ENCODE data around the gene NXN.
"Not testable (repeated sequence)": the region's sequence is repeated elsewhere in the genome, so short reads cannot be mapped to it uniquely, and the experiment has no call there.

The NXN gene

DNA sequence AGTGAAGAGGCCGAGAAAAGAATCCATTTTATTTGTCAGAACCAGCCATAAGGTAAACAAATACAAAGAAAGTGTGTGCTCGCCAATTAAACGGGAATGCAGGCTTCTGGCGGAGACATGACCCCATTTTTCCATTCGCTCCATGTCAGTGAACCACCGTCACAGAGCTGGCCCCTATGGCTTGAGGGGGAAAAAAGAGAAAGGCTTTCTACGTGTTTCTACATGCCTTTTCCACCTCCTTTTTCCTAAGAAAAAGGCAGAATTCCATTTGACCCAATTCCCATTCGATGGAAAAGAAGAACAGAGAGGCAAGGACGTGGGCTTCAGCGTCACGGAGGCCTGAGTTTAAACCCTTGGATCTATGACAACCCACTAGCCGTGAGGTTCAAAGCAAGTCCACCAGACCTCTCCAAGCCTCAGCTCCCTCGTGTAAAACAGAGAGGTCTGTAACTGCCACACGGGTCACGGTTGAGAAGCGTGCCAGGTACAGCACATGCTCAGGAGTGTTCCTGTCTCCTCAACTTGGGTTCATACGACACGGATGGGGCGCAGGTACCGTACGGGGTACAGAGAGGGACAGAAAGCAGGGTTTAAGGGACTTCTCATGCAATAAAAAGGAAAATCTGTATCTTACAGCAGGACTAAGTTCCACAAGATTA, 91.9 kb downstream of the NXN start:
- no peak for DNase-seq (ENCODE audit: low read depth in 2 of 2)

DNA sequence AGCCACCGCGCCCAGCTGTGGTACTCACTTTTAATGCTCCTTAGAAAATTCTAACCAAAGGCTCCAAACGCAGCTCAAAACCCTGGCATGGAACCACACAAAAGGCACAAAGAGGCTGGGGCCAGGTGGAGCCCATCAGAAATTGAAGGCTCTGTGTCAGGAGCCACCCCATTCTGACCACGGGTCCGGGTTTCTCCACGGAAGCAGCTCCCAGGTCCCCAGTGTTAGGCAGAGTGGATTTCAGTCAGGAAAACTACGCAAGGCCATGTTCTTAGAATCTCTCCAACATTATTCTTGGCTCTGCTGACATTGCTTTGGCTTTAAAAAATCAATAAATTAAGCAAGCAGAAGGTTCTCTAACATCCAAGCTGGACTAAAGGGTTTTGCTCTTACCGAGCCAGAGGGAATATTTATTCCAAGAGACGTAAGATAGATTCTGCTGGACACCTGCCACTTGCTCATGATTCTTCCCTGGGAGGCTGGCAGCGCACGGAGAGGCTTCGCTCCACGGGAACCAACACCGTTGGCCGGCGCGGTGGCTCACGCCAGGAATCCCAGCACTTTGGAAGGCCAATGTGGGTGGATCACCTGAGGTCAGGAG, 93.5 kb downstream of the NXN start:
- no peak for DNase-seq (ENCODE audit: low read depth in 2 of 2)

DNA sequence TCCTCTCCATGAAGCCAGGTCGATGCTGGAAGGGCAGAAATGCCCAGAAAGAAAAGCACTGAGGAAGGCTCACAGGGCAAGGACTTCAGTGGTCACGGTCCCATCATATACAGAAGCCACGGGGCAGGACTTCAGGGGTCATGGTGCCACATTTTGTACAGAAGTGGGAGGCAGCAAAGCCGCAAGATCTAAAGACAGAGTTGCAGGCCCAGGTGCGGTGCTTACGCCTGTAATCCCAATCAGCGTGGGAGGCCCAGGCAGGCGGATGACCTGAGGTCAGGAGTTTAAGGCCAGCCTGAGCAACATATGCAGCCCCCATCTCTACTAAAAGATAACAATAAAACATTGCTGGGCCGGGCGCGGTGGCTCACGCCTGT, 96.0 kb downstream of the NXN start:
- no peak for DNase-seq (ENCODE audit: low read depth in 2 of 2)

DNA sequence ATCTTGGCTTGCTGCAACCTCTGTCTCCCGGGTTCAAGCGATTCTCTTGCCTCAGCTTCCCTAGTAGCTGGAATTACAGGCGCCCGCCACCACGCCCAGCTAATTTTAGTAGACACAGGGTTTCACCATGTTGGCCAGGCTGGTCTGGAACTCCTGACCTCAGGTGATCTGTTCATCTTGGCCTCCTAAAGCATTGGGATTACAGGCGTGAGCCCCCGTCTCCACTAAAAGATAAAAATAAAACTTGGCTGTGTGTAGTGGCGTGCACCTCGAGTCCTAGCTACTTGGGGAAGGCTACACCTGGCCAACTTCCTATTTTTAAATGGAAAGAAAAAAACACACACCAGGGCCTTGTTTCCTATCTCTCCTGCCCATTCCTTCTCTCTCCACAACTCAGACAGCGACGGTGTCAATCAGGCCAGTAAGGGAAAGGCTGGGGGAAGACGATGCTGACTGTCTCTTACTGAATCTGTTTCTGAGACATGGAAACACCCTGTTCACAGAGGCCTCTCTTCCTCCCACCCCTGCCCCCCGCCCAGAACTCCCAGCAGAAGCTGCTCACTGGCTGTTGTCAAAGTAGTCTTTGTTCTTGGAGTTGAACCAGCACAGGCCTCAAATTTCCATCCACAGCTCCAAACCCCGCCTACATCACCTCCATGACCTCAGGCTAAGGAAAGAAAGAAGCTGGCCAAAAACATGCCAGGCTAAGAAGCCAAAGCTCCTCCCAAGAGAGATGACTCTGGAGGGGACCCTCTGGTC, 96.6 kb downstream of the NXN start:
- no peak for DNase-seq (ENCODE audit: low read depth in 2 of 2)

DNA sequence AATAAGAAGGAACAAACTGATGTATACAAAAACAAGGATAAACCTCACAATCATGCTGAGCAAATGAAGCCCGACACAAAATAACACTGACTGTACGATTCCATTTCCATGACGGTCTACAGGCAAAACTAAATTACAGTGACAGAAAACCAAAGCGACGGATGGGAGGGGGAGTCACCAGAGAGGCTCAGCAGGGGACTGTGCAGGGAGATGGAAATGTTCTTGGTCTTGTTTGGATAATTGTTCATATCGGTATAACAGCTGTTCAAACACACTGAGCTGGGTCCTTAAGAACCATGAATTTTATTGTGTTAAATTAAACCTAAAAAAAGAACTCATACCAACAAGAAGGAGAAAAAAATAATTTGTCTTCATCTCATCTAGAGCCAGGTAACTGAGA, 97.8 kb downstream of the NXN start:
- DNase-seq (ENCODE audit: low read depth in 2 of 2): no peak

DNA sequence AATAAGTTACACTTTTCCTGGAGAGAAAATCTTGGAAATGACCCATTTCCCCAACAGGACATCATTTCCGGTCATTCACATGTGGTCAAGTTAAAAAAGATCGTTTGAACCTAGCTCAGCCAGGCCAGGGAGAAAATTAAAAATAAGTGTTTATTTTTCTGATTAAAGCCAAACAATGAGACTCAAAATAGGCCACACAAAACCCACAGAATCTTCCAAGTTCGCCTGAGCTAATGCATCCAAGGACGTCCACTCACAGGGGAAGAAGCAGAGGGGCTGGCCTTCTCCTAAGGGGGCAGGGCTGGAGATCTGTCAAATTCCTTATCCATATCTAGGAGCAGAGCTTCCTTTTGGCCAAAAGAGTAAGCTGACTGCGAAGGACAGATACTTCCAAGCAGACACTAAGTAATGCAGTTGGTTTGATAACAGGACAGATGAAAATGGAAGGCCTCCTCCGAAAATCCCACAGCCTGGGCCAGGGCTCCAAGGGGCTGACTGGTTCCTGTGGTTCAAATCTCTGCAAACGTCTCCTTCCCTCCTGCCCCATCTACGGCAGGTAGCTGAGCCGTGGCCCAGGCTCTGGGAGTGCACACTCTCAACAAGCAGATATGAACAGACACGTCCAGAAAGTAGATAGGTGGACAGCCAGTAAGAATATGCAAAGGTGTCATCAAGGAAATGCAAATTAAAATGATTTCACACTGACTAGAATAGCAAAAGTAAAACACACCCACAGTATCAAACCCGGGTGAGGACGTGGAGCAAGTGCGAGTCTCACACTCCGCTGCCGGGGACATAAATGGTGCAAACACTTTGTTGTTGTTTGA, 98.9 kb downstream of the NXN start:
- DNase-seq (ENCODE audit: low read depth in 2 of 2): no peak

DNA sequence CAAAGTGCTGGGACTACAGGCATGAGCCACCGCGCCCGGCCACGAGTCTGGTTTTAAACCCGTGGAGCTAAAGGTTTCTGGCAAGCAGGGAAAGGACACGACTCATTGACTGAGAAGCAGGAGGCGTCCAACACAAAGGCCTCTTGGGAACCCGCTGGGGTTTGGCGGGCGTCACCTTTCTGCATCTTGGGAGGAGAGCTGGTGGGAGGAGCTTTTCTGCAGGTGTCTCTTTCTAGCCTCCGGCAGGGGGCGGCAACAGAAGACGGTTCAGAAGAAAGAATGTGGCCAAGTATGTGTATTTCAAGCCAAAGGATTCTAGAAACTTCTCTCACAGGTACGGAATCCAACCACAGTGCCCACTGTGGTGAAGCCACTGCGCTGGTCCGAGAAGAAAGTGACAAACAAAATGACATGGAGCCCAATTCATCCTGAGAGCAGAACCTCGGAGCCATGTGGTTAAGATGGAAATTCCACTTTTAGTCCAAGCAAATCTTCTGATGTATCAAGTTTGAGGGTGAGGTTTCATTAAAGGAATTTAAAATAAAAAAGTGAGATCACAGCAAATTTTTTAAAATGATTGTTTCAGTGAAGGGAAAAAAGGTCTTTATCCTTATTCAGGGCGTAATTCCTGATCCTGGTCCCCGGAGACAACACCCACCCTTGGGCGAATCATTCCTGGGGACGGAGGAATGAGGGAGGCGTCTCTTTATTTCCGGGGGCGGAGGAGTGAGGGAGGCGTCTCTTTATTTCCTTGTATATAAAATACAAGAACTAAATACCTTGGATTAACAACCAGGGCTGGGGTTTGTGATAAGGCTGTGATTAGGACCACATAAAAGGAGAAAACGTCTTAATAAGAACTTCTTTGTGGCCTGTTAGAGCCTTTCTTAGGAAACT, 99.8 kb downstream of the NXN start:
- DNase-seq (ENCODE audit: low read depth in 2 of 2): peak; percentile 28 to 59

DNA sequence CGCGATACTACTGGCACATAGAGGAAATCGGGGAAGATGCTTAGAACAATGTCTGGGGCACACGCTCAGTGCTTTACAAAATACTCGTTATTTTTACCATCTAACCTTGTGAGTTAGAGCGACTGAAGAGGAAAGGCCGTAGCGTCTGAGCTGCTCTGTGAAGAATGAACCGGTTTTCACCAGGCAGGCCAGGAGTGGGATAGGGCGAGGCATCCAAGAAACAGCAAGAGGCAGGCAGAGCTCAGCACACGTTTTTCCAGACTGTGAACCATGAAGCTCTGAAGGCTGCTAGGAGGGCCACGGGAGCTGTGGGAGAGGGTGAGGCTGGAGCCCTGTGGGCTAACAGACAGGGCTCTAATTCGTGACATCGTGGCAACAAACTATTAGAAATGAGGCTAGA, 101.9 kb downstream of the NXN start:
- DNase-seq (ENCODE audit: low read depth in 2 of 2): no peak

DNA sequence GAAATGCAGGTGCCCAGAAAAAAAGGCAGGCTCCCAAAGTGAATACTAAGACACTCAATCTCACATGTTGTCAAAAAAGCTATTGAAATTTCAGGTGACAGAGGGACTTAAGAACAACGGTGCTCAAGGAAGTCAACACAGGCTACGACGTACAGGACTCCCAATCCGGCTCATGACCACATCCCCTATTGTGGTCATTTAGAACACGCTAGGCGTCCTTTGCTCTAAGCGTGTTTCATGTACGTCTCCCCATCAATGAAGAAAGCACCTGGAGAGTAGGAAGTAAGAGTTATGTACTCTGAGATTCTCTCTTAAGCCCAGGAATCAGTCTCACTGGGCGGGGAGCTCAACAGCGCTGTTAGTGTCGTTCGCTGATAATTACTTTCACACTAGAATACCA, 103.3 kb downstream of the NXN start:
- DNase-seq (ENCODE audit: low read depth in 2 of 2): no peak

DNA sequence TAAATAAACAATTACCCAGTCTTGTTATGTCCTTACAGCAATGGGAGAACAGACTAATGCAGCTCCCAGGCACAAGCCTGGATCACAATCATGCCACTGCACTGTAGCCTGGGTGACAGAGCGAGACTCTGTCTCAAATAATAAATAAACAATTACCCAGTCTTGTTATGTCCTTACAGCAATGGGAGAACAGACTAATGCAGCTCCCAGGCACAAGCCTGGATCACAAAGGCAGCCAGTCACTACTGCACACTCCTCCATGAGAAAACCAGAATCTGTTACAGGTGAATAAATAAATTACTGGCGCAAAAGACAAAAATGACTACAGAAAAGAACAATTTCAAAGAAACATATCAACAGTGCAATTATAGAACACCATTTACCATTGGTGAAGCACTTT, 105.0 kb downstream of the NXN start:
- DNase-seq (ENCODE audit: low read depth in 2 of 2): not testable (repeated sequence)

DNA sequence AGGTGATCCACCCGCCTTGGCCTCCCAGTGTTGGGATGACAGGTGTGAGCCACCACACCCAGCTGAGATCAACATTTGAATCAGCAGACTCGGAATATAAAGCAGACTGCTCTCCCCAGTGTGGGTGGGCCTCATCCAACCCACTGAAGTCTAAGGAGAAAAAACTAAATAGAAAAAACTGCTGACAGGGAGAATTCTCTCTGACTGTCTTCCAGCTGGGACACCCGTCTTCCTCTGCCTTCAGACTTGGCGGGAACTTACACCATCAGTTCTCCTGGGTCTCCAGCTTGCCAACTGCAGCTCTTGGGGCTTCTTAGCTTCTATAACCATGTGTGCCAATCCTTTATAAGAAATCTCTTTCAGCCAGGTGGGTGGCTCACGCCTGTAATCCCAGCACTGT, 106.7 kb downstream of the NXN start:
- no peak for DNase-seq (ENCODE audit: low read depth in 2 of 2)

DNA sequence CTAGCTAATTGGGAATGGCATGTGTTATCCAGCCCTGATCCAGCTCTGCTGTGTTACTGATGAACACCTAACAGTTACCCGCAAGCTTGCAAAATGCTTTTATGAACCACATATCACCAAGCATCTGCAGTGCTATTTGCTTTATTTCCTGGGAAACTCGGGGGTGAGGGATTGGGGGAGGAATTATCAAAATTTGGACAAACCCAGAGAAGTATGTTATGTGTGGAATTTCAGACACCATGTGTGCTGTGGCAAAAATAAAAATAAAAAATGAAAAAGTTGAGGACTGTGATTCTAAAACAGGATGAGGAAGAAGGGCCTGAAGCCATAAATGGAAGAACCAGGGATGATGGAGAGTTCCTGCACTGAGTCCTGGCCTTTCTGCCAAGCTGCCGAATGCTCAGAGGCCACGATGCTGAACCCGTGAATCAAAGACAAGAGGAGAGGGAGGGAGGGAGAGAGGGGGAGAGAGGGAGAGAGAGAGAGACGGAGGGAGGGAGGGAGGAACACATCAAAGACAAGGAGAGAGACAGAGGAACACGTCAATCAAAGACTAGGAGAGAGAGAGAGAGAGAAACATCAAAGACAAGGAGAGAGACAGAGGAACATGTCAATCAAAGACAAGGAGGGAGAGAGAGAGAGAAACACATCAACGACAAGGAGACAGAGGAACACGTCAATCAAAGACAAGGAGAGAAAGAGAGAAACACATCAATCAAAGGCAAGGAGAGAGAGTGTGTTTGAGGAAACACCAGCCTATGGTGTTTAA, 107.6 kb downstream of the NXN start:
- no peak for DNase-seq (ENCODE audit: low read depth in 2 of 2)

DNA sequence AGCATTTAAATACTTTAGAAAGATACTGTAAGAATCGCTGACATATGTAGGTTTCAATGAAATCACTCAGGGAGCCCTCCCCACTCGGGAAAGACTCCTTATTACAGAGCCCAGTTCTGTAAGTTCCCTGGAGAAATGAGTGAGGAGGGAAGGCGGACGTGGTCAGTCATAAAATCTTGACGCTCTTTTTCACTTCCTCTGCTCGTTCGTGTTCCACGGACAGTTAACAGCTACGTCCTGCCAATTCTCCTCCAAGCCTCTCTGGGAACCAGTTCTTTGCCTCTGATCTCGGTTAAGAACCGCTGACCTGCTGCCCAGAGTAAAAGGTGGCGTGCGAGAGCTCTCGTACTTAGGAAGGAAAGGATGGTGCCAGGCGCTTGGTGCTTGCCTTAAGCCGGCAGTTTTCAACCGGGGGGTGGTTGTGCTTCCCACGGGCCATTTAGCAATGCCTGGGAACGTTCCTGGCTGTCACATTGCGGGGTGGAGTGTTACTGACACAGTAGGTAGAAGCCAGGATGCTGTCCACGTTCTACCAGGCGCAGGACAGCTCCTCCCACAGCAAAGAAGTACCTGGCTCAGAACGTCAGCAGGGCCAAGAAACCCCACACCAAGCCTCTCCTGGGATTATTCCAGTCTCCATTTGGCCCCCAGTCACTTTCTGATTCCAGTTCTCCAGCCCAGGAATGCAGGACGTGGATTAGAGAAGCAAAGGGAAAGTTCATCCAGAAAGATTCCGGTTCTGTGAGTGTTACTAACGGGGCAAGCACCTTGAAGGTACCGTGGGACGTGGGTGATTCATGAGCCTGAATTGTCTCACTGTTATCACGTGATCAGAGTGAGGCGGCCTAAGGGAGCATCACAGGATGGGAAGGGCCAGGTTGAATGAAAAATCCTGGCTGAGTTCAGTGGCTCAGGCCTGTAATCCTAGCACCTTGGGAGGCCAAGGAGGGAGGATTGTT, 109.7 kb downstream of the NXN start:
- no peak for DNase-seq (ENCODE audit: low read depth in 2 of 2)

DNA sequence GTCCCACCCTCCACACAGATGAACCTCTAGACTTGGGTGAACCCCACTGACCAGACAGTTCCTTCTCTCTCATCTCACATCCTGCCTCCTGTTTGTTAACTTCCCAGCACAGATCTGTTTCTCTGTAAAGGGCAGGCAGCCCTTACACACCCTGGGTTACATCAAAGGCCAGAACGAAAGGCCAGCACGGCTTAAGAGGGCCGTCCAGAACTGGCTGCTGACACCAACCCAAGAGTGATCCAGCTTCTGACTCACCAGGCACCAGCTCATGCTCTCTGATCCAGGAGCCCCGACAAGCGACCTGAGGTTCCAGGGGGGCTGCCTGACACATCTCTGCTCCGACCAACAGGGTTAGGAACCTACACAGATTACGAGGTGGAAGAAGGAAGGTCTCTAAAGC, 110.5 kb downstream of the NXN start:
- no peak for DNase-seq (ENCODE audit: low read depth in 2 of 2)

DNA sequence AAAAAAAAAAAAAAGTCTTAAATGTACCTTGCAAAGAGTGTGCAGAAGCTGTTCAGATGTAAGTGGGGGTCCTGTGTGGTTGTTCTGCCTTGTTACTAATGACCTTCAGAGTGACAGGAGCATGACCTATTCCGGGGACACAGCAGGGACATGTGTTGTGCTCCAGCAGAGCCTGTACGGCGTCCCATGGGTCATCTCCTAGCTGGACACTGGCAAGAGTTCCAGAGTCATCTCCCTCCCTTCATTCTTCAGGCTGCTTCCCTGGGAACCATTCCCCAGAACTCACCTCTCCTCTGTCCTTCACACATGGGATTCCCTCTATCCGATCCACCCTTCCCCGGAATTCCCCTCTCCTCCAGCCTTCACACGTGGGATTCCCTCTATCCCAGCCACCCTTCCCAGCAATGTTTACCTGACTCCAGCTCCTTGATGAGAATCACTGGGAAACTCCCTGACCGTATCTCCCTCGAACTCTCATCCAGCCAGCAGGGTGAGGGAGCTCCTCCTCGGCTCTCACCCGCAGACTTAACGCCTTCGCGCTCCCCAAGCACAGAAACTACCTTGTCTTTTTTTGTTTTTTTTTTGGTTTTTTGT, 111.6 kb downstream of the NXN start:
- DNase-seq (ENCODE audit: low read depth in 2 of 2): no peak

DNA sequence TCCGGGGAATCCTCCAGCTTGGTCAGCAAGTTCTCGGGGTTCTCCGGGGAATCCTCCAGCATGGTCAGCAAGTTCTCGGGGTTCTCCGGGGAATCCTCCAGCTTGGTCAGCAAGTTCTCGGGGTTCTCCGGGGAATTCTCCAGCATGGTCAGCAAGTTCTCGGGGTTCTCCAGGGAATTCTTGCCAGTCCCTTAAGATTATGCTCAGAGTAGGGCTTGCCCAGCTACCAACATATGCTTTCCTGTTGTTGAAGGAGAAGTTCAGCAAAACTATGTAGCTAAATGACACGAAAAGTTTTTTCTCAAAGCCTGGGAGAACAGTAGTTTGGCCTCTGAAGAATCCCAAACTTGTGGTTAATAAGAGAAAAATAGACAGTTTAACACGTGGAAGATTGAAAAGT, 112.3 kb downstream of the NXN start:
- DNase-seq (ENCODE audit: low read depth in 2 of 2): not testable (repeated sequence)

DNA sequence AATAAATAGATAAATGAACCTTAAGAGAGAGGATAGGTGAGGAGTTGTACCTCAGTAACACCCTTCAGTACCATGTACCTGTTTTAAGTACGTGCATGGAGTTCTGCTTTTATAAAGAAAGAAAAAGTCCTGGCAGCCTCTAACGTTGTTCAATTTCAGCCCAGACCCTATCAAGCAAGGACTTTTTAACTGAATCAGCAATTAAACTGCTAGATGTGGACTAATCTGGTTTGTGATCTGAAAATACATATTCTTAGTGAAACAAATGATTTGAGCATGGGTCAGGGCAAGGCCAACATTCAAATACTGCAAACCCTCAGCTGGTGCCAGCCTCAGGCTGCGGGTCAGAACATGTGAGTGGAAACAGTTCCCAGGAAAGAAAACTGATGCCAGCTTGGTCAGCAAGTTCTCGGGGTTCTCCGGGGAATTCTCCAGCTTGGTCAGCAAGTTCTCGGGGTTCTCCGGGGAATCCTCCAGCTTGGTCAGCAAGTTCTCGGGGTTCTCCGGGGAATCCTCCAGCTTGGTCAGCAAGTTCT, 112.9 kb downstream of the NXN start:
- DNase-seq (ENCODE audit: low read depth in 2 of 2): no peak

DNA sequence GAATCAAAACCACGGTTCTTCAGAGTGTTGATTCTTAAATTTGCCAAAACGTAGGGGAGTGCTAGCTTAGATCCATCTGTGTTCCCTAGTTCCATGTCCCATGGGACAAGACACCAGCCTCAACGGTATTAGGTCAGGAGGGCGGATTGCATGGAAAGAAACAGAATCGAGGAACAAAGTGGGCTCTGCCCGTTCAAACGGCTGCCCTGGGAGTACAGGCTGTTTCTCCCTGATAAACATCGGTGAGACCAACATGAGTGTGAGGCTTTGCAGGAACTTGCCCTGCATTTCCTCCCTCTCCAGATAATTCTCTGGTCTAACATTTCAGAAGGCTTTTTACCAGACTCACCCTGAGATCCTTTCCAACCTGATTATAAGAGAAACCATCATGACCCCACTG, 115.3 kb downstream of the NXN start:
- no peak for DNase-seq (ENCODE audit: low read depth in 2 of 2)

DNA sequence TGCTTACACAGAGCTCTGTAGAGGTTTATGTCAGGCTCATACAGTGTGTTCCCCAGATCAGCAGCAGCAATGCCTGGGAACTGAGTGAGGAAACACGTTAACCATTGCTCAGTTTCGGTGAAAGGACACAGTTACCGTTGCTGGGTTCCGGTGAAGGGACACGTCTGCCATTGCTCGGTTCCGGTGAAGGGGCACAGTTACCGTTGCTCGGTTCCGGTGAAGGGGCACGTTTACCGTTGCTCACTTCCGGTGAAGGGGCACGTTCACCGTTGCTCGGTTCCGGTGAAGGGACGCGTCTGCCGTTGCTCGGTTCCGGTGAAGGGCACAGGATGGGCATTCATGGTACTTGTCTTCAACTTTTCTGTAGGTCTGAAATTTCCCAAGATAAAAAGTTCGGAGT, 115.7 kb downstream of the NXN start:
- DNase-seq (ENCODE audit: low read depth in 2 of 2): no peak

Data from stimulated activated CD4-positive, alpha-beta T cell treated with anti-CD3 and anti-CD28 coated beads, Interleukin-12 subunit alpha, Interleukin-12 subunit beta, amount 100 ng/mL, for 24 hours (primary cell).